ENCODE data around the gene EGR2.

DNA sequence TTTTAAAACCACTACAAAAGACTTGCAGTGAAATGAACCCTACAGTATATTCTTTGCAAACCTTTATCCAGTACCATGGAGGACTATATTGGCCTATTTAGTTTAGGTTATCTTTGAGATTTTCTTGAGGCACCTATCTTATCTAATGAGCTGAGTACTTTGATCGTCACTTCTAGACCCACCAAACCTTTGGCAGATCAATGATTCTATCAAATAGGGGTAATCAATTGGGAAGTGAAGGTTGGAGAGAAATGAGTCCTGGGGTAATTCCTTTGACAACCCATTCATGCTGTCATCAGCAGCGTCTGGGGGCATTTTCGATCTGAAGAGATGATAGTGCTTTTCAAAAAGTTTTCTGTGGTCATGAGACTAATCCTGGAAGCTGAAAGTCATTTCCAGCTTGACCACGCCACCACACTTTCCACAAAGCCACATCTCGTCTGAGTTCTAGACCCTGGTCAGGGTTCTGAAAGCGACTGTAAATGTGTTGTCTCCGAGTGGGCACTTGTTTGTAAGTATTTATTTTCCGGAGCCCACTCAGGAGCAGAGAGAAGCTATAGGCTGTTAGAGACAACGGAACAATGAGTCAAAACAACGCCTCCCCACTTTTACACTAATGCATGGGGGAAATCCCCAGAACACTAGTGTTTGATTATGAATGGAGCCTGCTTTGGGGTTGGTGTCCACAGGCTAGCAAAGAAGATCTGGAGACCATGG is 4.8 kb downstream of the EGR2 start:
- TF ChIP-seq, protein P1, sequence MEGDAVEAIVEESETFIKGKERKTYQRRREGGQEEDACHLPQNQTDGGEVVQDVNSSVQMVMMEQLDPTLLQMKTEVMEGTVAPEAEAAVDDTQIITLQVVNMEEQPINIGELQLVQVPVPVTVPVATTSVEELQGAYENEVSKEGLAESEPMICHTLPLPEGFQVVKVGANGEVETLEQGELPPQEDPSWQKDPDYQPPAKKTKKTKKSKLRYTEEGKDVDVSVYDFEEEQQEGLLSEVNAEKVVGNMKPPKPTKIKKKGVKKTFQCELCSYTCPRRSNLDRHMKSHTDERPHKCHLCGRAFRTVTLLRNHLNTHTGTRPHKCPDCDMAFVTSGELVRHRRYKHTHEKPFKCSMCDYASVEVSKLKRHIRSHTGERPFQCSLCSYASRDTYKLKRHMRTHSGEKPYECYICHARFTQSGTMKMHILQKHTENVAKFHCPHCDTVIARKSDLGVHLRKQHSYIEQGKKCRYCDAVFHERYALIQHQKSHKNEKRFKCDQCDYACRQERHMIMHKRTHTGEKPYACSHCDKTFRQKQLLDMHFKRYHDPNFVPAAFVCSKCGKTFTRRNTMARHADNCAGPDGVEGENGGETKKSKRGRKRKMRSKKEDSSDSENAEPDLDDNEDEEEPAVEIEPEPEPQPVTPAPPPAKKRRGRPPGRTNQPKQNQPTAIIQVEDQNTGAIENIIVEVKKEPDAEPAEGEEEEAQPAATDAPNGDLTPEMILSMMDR (IDR thresholded peaks at IDR 0.05), result no peak
- TF ChIP-seq POLR2A (IDR thresholded peaks at IDR 0.05), result no peak

All from adrenal gland (tissue), 5 donors.